CD4-positive, alpha-beta T cell treated with Interleukin-6 at 100 ng/mL for 8 hours (primary cell): ENCODE measurements around the gene LPP.

ENCODE experiments used
- DNase-seq: peaks from one replicate; pipeline ENCODE4 v3.0.0-alpha.2; 2020; ENCODE audit warnings: mixed read lengths, low spot score

Gene LPP

DNA sequence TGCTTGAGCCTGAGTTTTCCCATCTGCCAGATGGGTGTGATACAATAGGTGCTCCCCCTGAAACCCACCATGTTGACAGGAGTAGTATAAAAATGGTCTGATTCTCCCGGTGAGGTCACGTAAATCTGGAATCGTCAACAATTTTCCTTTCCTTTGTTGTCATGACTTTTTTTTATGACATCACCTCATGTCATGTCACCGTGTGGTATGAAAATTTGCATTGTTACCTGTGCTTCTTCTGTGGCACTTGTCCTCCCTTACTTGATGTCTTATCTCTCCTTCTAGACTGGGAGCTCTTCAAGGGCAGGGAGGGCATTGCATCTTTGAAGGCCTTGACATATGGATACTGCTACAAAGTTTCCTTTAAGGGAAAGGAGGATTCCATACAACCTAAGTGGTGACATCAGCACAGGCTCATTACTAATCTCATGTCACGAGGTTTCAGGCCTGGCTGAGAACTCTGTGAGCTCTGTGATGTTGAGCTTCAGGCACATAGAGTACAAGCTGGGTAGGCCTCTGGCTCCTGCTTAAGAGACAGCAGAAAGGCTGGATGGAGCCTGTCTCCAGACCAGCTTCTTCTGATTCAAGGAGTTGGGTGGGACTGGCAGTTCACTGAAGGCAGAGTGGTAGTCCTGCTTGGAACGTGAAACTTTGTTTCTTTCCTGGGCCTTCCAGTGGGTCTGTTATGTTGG lies 66.3 kb downstream of the LPP start:
- DNase-seq: no peak

DNA sequence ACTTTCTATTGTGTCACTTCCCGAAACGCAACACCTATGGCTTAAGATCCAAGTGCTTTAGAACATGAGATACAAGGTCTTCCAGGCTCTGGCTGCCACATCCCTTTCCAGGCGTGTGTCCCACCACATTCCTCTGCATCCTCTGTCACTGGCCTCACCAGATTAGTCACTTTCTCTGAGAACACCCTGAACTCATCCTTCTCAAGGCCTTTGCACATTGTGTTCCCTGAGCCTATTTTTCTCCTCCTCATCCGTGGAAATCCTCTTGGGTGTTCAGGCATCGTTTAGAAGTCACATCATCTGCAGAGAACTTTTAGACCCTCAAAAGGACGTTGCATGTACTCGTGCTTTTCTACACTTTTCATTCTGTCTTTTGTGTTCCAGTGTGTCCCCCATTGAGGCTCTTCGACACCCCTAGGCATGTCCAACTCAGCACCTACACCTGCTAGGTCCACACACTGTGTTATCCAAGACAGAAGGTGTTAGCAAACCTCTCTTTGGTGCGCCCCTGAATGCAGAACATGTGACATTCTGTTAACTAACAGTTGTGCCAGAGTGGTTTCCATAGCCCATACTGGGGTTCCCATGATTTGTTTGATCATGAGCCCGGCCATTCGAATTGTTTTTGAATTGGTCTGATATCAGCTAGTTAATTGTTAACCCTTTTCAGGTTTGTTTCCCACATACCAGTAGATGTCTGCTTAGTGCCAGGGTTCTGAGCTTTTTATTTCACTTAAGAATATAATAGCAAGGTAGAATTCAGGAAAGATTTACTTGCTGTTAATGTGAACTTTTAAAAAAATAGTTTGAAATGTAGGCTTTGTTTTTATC lies 67.2 kb downstream of the LPP start:
- DNase-seq: no peak

DNA sequence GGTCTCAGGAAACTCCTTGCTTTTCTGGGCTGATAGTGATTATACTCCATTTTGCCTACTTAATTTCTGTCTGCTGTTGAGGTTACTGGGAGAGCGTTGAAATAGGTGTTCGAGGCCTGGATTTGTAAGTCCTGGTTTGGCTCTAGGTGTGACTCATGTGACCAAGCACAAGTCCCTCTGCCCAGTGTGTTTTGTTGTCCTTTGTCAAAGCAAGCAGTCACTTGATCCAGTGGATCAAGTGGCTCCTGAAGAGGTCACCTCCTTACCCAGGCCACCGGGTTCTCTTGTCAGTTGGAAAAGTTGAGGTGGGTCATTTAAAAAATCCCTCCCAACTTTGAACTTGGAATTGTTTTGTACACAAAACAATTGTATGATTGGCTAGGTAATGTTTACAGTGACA lies 70.0 kb downstream of the LPP start:
- DNase-seq: no peak

DNA sequence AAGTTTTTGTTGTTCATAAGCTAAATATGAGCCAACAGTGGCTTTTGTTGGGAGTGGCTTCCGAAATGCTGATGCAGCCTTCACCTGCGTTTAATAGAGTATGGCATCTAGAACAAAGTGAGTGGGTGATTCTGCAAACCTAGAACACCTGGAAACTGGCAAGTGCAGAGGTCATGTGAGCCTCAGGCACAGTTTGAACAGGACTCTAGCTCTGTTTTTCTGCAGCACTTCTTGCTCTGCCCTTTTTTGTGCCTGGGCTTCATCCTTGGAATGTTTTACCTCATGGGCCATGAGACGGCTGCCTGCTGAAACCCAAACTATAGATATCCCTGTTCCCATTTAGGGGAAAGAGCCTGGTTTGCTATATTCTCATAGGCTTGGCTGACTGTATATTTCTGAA lies 73.5 kb downstream of the LPP start:
- no peak for DNase-seq

DNA sequence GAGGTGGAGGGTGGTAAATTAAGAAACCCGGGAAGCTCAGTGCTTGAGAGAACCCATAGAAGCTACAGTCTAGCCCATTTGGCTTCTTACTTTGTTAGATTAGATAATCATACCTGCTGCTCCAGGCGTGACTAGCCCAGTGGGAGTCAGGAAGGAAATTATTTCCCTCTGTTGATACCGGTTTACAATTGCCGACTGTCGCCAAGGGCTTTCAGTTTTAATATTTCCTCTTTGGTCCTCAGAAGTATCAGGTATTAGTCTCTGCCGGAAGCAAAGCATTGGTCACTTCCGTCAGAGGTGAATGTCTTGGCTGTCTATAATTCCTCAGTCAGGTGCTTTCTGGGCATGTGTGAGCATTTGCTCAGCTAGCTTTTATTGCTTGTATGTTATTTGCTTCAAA lies 75.2 kb downstream of the LPP start:
- no peak for DNase-seq

DNA sequence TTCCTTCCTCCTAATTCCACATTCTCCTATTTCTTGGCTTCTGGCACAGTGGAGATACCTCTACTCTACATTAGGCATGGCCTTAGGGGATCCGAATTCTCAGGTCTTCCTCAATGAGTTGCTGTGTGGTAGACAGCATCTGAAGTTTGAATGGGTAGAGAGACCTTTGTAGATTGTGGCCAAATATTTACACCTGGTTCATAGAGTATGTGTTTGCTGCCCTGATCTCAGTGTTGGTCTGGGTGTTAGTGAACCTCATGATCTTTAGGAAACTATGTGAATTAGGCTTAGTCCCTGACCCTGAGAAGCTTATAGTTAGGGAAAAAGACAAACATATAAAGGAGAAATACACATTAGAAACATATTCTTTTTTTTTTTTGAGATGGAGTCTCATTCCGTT lies 75.8 kb downstream of the LPP start:
- no peak for DNase-seq

DNA sequence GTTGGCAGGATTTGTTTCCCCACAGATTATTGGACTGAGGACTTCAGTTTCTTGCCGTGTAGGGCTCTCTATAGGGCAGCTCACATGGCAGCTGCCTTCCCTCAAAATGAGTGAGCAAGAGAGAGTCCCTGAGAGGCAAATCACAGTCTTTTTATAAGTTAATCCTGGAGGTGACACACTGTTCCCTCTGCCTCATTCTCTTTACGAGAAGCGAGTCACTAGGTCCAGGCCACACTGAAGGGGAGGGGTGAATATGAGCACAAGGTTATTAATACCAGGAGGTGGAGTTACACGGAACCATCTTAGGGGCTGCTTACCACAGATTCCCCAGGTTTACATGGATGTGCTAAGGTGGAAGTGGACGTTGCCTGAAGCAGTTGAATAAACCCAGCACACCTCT lies 77.0 kb downstream of the LPP start:
- DNase-seq: no peak

DNA sequence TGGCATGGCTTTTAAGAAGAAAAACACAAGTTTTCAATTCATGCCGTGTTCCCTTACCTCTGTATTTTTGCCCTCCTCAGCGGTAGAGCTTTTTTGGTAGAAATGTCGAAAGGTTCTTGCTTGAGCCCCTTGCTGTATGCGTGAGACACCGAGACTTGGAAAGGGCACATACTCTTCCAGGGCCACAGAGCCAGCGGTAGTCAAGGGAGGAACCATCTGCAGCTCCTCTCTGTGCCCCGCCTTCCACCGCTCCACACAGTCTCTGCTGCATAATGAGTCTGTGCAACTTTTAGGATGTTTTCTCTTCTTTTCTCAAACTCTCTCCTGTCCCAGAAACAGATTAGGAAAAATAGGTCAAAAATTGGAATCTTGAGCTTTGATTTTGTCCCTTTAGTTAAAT lies 77.5 kb downstream of the LPP start:
- DNase-seq: no peak

DNA sequence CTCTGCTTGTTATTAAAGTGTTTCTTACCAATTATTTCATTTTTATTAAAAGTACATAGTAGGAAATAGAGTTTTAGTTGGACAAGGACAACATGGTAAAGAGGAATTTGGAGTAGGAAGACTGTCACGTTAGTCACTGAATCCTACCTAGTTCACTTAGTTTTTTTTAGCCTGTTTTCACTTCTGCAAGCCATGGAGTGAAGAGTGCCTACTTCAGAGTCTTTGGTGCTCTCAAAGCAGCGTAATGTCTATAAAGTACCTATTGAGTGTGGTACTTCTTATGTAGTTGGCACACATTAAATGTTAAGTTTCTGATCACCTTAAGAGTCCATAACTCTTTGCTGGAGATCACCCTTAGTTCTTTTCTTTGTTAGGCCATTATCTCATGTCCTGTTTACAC lies 78.7 kb downstream of the LPP start:
- no peak for DNase-seq

DNA sequence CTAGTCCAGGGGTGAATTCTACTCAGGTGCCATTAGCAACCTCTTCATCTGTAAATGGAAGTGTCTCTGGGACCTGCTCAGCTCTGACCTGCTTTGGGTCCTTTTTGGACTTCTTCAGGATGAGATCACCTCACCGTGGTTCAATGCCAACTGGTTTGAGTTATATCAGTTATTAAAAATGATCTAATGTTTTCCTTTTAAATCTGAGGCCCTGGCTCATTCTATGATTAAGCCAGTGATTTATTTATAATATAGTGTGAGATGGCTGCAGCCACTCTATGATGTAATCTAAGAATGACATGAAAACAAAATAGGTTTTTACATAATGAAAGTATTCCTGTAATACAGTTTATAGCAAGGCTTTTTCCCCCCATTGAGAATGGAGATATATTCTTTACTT lies 79.4 kb downstream of the LPP start:
- no peak for DNase-seq

DNA sequence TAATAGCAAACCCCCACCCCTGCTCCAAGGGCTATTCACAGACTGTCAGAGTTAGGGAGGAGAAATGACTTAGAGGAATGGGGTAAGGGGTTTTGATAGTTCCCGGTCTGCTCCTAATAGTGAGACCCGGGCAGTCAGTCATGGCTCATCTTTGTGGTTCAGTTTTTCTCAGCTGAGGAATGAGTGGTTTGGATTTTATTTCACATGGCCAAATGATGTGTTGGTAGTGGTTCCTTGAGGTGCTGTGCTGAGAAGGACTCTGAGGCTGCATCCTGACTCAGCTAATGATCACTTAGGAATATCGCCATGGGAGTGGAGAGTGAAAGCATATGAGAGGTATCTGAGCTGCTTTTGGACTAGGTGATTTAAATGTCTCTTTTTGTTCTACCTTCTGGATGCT lies 80.2 kb downstream of the LPP start:
- DNase-seq: no peak

DNA sequence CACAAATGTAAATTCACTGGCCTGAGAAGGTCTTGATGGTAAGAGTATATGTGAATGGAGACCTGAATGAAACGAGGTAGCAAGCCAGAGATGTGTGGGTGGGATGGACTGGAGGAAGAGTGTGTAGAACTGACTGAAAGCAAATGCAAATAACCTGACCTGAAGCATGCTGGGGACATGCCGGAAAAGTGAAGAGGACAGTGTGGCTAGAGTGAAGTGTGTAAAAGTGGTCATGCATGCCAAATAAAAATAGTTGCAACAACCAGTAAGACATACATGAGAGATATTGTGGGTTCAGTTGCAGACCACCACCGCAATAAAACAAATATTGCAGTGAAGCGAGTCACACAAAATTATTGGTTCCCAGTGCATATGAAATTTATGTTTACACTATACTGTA lies 82.3 kb downstream of the LPP start:
- no peak for DNase-seq

DNA sequence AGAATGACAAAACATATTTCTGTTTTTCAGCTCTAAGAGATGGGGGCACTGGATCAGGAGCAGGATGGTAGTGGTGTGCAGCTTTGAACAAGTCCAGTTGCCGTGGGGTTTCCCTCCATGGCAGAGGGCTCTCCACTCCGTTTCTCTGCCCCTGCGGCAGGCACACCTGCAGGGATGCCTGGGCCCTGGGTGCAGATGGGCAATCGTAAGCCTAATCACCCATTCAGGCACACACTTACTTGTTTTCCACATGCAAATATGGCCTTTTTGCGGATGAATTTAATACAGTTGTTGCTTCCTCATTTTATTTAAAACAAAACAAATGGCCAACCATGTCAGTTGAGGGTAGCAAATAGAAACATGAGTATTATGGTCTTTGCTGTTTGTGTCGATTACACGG lies 85.1 kb downstream of the LPP start:
- no peak for DNase-seq

DNA sequence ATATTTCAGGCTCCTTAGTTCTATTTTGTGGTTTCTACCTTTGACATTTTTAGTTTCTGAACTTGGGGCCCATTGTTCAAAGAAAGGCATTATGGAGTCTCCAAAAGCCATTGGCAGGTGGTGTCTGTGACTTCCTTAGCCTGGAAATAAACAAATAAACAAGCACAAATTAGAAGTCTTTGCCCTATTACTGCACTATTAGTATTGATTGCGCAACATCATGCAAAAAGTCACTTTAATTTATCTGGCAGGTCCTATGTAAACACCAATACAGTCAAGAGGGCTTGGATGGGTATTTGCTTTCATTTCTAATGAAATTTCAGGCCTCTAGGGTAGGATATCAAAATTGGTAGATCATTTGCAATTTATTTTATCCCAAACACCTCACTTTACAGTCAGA lies 85.6 kb downstream of the LPP start:
- DNase-seq: no peak

DNA sequence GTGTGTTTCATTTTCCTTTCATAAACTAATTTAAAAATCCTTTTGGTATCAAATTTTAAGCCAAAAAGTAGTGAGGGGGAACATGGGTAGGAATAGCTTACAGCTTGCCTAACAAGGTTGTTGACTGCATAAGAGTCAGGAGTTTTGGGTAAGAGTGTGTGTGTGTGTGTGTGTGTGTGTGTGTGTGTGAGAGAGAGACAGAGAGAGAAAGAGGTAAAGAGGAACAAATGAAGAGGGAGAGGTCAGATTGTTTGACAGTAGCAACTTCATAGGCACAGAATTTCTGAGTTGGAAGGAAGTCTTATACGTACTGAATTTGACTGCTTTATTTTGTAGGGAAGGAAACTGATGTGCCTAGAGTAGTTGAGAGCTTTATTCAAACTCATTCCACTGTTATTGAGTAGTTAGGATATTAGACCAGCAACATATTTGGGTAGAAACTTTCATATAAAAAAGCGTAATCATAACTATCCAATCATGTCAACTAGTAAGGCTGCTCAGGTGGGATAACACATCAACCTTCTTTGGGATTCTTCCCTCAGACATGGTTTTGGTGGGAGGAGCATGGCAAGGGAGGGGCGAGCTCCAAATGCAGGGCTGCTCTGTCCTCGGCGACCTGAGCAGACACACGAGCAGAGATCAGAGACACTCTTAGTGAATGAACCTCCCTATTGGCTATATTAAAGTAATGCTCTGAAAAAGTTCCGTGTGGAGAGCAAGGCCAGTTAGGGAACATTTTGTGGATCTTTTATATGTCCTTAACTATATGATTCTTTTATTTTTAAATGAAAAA lies 86.4 kb downstream of the LPP start:
- no peak for DNase-seq

DNA sequence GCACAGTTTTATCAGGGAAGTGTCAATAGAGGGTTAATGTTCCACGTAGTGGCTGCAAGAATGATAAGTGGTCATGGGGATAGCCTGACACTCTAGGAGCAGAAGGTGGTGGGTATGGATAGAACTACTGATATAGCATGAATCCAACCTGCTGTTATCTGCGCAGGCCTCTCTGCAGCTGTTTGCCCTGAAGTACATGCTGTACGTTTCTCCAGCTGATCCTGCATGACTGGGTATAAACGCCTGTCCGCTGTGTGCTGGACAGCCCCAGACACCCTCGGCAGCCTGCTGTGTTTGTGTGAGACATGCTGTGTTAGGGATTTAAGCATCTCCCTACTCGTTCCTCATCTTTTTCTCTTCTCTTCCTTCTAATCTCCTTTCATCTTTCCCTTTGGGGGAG lies 87.1 kb downstream of the LPP start:
- DNase-seq: no peak

DNA sequence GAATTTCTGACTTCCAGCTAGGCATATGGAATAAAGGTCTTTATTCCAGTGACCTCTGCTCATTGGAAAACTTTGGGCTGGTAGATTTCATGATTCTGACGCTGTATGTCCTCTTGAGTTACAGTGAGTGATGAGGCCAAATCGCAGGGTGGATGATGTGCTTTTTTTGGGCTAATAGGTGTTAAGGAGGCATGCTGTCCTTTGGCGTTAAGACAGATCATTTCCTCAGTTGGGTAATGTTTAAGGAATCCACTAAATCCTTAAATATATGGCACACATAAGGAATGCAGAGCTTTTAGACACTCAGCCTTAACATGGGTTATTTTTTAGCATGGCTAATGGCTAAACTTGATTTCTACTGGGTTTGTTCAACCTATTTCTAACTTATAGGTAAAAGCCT lies 87.9 kb downstream of the LPP start:
- DNase-seq: no peak

DNA sequence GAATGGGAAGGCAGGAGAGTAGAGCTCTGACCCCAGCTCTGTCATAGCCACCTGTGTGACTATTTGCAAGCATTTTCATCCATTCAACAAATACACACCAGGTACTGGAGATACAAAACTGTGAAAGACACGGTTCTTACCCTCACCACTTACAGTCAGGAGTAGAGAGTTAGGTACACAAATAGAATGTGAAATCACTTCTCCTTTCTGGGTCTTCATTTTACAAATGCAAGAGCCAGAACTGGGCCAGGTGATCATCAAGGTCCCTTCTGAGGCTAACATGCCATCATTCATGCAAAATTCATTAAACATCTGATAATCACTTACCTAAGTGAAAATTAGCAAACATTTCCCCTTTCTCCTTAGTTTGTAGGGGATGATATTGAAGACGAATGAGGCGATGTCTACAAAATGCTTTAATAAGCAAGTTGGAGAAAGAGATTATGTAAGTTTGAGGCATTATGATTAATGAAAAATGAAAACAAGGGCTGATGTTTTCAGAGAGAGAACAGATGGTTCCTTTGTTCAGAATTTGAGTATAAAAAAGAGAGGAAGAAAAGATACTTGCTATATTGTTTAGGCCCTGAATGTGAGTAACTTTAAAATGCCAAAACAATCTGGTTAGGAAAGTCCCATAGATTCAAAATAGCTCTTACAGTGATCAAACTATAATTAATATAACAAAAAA lies 88.6 kb downstream of the LPP start:
- no peak for DNase-seq

DNA sequence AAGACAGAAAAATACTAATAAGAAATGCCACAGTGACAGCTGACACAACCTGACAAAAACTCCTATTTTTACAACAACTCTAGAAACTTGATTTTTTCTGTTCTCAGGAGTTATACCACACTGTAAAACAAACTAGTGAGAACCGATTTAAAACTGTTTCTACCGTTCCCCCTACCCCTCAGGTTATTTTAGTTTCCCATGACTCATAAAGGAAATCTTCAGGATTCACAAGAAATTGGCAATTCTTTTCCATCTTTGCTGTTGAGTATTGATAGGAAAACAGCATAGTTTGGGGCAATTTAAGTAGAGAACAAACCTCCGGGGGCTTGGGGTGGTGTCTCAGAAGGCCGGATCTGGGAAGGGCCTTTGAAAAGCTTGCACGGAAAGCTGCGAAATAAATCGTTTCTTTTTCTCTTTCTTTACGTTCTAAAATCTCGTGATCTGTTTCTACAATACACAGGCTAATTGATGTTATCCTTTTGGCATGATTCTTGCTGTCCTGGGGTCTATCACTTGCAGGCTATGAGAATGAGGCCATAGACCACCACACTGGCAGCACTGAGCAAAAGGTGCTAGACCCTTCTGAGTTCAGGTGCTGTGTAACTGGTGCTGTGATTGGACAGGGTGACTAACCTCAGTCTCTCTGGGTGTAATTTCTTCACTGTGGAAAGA lies 89.3 kb downstream of the LPP start:
- DNase-seq: no peak

DNA sequence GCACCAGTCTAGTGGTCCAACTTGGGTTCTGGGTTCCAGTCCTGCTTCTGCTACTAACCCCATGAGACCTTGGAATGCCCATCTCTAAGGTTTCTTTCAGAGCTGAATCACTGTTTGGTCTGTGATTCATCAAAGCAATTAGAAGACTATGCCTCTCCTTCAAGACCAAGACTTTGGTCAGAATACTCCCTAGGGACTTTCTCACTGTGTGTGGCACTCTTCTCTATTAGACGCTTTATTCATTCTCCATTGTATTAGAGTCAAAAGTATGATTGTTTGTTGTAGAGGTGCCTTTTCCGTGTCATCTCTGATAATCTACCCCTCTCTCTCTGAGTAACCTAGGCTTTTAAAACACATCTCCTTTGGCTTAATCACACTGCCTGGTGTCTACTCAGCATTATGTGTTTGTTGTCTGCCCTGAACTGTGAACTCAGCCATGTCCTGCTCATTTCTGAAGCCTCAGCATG lies 90.5 kb downstream of the LPP start:
- DNase-seq: no peak

DNA sequence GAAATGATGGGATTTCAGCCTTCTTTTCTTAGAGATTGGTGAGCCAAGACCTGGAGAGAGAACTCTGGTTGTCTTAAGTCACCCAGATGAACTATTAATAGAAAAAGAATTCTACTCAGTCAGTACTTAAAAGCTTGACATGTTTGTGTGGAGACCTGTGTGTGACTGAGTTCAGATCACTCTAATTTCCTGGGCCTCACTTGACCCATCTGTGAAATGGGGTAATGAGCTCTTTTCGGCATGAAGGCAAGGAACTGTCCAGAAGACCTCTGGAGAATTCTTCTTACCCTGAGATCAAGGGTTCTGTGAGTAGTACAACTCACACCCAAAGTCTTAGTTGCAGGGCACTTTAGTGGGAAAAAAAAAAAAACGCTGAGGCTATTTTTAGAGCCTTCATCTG lies 92.9 kb downstream of the LPP start:
- DNase-seq: no peak

DNA sequence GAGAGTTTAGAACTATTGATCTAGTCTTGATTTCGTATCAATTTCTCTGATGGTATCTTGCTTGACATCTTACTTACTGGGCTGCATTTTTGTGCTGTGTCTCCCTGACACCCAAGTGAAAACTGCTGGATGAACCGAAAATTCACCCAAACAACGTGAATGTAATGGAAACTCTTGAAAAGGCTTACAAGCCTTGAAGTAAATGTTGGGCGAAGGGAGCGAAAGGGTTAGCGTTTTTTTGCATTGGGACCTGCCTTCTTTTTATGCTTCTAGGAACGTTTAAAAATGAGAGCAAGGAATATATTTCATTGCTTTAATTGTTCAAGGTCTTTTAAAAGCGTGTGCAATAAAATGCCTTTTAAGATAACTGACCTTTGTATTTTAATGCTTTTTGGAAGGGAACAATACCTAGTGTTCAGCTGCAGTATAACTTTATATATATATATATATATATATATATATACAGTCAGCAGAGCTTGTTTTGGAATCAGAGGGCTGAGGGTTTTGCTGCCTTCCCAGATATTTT lies 94.1 kb downstream of the LPP start:
- no peak for DNase-seq
